ENCODE data around the gene IL3RA. TPM values are rescaled to one million over a fixed set of nuclear protein-coding genes. Genes with fewer than 3 reads are reported as not detected.

The IL3RA gene
- polyA plus RNA-seq, 1 of the 3 experiments (the other 2 are of a cell fraction): not detected

- no peak for TF ChIP-seq SIN3A (IDR thresholded peaks at IDR 0.05; ENCODE audit: borderline replicate concordance, low read depth, low read length)
- no peak for TF ChIP-seq RXRA (IDR thresholded peaks at IDR 0.05; ENCODE audit: borderline replicate concordance, low read depth)
- TF ChIP-seq, protein P1, sequence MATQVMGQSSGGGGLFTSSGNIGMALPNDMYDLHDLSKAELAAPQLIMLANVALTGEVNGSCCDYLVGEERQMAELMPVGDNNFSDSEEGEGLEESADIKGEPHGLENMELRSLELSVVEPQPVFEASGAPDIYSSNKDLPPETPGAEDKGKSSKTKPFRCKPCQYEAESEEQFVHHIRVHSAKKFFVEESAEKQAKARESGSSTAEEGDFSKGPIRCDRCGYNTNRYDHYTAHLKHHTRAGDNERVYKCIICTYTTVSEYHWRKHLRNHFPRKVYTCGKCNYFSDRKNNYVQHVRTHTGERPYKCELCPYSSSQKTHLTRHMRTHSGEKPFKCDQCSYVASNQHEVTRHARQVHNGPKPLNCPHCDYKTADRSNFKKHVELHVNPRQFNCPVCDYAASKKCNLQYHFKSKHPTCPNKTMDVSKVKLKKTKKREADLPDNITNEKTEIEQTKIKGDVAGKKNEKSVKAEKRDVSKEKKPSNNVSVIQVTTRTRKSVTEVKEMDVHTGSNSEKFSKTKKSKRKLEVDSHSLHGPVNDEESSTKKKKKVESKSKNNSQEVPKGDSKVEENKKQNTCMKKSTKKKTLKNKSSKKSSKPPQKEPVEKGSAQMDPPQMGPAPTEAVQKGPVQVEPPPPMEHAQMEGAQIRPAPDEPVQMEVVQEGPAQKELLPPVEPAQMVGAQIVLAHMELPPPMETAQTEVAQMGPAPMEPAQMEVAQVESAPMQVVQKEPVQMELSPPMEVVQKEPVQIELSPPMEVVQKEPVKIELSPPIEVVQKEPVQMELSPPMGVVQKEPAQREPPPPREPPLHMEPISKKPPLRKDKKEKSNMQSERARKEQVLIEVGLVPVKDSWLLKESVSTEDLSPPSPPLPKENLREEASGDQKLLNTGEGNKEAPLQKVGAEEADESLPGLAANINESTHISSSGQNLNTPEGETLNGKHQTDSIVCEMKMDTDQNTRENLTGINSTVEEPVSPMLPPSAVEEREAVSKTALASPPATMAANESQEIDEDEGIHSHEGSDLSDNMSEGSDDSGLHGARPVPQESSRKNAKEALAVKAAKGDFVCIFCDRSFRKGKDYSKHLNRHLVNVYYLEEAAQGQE (IDR thresholded peaks at IDR 0.05; ENCODE audit: low read depth, low read length): no peak
- TF ChIP-seq POLR2AphosphoS5 (IDR thresholded peaks at IDR 0.05; ENCODE audit: low read depth, low read length): no peak
- TF ChIP-seq TEAD4 (IDR thresholded peaks at IDR 0.05; ENCODE audit: borderline replicate concordance, insufficient read depth): no peak
- TF ChIP-seq EZH2phosphoT487 (IDR thresholded peaks at IDR 0.05; ENCODE audit: borderline replicate concordance, low read depth): no peak
- no peak for TF ChIP-seq TCF12 (IDR thresholded peaks at IDR 0.05)
- no peak for TF ChIP-seq USF1 (IDR thresholded peaks at IDR 0.05; ENCODE audit: borderline replicate concordance, low read depth)
- TF ChIP-seq, protein P2, sequence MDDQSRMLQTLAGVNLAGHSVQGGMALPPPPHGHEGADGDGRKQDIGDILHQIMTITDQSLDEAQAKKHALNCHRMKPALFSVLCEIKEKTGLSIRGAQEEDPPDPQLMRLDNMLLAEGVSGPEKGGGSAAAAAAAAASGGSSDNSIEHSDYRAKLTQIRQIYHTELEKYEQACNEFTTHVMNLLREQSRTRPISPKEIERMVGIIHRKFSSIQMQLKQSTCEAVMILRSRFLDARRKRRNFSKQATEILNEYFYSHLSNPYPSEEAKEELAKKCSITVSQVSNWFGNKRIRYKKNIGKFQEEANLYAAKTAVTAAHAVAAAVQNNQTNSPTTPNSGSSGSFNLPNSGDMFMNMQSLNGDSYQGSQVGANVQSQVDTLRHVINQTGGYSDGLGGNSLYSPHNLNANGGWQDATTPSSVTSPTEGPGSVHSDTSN (IDR thresholded peaks at IDR 0.05): no peak
- no peak for TF ChIP-seq TAF1 (IDR thresholded peaks at IDR 0.05; ENCODE audit: borderline replicate concordance, low read depth, low read length)
- TF ChIP-seq SMC3 (IDR thresholded peaks at IDR 0.05; ENCODE audit: low read depth, low read length): no peak
- TF ChIP-seq, protein P3, sequence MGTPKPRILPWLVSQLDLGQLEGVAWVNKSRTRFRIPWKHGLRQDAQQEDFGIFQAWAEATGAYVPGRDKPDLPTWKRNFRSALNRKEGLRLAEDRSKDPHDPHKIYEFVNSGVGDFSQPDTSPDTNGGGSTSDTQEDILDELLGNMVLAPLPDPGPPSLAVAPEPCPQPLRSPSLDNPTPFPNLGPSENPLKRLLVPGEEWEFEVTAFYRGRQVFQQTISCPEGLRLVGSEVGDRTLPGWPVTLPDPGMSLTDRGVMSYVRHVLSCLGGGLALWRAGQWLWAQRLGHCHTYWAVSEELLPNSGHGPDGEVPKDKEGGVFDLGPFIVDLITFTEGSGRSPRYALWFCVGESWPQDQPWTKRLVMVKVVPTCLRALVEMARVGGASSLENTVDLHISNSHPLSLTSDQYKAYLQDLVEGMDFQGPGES (IDR thresholded peaks at IDR 0.05; ENCODE audit: low read depth, low read length): no peak
- Histone ChIP-seq H3F3A (replicated peaks; ENCODE audit: insufficient read depth) (no peaks in the 10 kb centered on the region), H4K20me1 (ENCODE audit: insufficient read depth) (no peaks in the 10 kb centered on the region), H3K9me2 (no peaks in the 10 kb centered on the region), H3K27ac (ENCODE audit: low read depth in 2 of 2, low read length in 1 of 2) (no peak overlapping the region), H3K79me2 (ENCODE audit: insufficient read depth) (no peaks in the 10 kb centered on the region), H2AFZ (ENCODE audit: low read depth) (no peak overlapping the region), H3K4me1 (ENCODE audit: control insufficient read depth in 1 of 2, insufficient read depth in 2 of 2, low read depth in 1 of 2, low read length in 1 of 2) (no peaks in the 10 kb centered on the region), H3K4me3 (ENCODE audit: low read depth in 2 of 2, low read length in 1 of 2) (no peak overlapping the region), H3K27me3 (ENCODE audit: insufficient read depth) (peaks cover 7% of the 10 kb centered on the region; the same call in 1 of the 2 replicates), H3K4me2 (no peak overlapping the region), H3K9me3 (no peaks in the 10 kb centered on the region), H3K36me3 (replicated peaks in 1 of 2; ENCODE audit: control insufficient read depth in 1 of 2, insufficient read depth in 2 of 2, low read length in 1 of 2) (no peaks in the 10 kb centered on the region), H3K9ac (no peak overlapping the region)
- ChIA-PET CTCF (no interaction called here), POLR2A (no interaction called here)
- WGBS (ENCODE audit: low lambda C conversion rate): 41% methylated on average over 4 of the region's 4 CpGs
- DNase-seq: no peak
Measured at GRCh38 chrX:1359477-1359873, 22.9 kb downstream of the IL3RA start.

Measured in SK-N-SH (cell line).